Raji (cell line): Measurements from ENCODE around the gene SHANK1.

Source experiments
- POLR2A ChIP-seq: IDR thresholded peaks from 2 replicates; pipeline ENCODE4 v1.6.1; 2011; ENCODE audit warnings: low read depth, low read length, control low read depth; ENCODE audit not compliant: insufficient read depth

Gene SHANK1

GRCh38 chr19:50717026-50717723, 2.4 kb downstream of the SHANK1 start:
- TF ChIP-seq POLR2A: no peak

- no peak for TF ChIP-seq POLR2A
Observed at GRCh38 chr19:50716178-50717025, 3.2 kb downstream of the SHANK1 start.

- no peak for TF ChIP-seq POLR2A
Observed at GRCh38 chr19:50713556-50714236, 5.9 kb downstream of the SHANK1 start.

DNA sequence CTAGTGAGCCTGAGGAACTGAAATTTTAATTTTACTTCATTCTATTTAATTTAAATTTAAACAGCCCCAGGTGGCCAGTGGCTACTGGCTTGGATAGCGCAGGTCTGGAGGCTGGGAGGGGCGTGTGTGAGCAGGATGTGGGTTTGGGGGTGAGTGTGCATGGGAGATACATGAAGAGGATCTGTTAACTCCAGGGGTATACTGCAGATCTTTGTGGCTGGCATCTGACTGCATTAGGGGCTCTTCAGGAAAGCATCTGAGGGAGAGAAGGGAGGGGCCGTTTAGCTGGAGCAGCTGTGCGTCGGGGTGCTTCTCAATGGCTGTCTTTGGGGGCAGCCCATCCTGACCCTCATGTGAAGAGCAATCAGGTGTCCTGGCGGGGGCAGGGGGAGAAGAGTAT, 6.8 kb downstream of the SHANK1 start:
- no peak for TF ChIP-seq POLR2A

DNA sequence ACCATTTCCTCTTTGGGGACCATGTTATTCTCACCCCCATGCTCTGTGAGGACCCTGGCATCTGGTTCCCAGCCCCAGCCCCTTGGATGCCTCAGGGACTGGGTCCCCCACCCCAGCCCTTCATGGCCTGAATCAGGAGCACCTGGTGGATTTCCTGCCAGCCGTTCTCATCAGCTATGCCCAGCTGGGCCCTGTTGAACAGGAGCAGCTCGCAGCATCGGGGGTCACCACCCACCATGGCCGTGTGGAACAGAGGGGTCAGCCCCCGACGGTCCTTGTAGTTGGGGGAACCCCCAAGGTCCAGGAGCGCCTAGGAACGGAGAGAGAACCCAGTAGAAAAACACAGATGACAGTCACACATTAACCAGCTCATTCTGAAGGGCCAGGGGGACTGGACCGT, 7.8 kb downstream of the SHANK1 start:
- no peak for TF ChIP-seq POLR2A

GRCh38 chr19:50711196-50711595, 8.4 kb downstream of the SHANK1 start:
- TF ChIP-seq POLR2A: no peak

DNA sequence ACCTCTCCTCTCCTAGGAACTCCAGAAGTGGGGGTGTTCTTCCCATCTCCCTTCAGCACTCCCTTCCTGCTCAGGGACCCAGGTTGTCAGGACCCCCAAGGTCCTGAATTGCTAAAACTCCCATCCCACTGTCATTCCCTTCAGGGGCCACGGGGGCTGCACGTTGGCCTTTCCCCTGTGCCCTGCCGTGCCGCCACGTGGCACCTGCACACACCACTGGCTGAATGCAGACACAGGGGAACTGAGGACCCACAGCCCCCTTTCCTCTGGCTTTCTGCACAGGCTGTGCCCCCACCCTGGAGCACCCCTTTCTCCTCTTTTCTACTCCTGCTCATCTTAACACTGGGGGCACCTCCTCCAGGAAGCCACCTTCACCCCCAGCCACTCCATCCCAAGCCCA, 9.0 kb downstream of the SHANK1 start:
- no peak for TF ChIP-seq POLR2A

GRCh38 chr19:50710094-50710493, 9.5 kb downstream of the SHANK1 start:
- TF ChIP-seq POLR2A: no peak

GRCh38 chr19:50708179-50708879, 11.3 kb downstream of the SHANK1 start:
- no peak for TF ChIP-seq POLR2A

- TF ChIP-seq POLR2A: no peak
Observed at GRCh38 chr19:50706387-50706786, 13.2 kb downstream of the SHANK1 start.

- TF ChIP-seq POLR2A: no peak
Observed at GRCh38 chr19:50705422-50706019, 14.1 kb downstream of the SHANK1 start.

DNA sequence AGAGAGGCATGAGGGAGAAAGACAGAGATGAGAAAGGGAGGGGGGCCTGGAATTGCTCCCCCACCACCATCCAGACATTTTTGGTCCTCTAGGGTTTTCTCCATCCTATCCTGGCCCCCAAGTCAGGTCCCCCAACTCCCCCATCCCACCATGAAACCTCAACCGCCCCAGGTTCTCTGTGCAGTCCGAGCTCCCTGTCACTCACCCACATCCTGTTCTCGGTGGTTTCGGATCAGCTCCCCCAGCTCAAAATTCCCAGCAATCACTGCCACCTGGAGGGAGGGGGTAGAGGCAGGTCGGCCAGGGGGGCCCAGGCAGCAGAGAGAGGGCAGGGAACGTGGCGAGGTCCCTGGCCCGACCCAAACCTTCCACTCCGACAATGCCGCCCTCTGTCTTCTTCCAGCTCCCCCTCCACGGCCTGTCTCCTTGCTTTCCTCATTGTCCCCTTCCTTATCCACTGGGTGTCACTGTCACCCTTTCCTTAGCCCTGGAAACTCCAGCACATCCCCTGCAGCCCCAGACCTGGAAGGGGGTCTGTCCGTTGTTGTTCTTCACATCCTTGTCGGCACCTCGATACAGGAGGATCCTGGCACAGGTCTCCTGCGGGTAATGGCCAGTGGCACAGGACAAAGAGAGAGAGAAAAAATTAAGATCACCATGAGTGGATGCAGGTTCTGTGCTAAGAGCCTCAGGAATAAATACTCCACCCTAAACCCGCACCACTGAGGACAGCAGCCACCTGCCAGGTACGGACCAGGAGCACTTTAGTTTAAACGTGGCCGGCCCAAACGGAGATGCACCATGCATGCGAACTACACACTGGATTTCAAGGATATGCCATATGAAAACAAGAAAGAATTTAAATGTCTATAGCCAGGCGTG, 15.4 kb downstream of the SHANK1 start:
- TF ChIP-seq POLR2A: no peak

- TF ChIP-seq POLR2A: no peak
Observed at GRCh38 chr19:50702871-50703829, 16.5 kb downstream of the SHANK1 start.
